ENCODE measurements around the gene PTPMT1. TPM values are rescaled to one million over a fixed set of nuclear protein-coding genes. Genes with fewer than 3 reads are reported as not detected.

The PTPMT1 gene
- polyA plus RNA-seq, 2 donors: 38.2 to 50.7 TPM

DNA sequence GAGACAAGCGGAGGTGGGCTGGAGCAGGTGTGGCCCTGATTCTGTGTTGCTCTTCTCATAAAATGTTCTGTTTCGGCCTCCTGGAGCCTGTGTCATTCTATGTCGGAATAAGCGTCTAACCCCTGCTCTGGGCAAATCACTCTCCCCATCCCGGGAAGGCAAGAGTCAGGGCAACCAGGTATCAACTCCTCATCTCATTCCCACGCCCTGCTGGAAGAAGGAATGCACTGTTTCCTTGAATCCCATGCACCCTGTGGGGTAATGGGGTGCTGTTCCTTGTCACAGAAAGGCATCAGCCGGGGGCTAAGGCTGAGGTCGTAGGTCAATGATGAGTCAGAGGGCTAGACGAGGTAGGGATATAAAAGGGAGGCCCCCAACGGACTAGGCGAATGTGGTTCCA is 23.7 kb downstream of the PTPMT1 start:
- Histone ChIP-seq H3K27me3 (ENCODE audit: control insufficient read depth in 1 of 2, insufficient read depth in 2 of 2, low read length in 2 of 2) (peaks cover 0 to 9% of the 10 kb centered on the region in 2 donors), H3K9me3 (ENCODE audit: control insufficient read depth in 2 of 2, insufficient read depth in 1 of 2, low read depth in 1 of 2, low read length in 1 of 2) (peaks cover 0 to 5% of the 10 kb centered on the region in 2 donors), H3K36me3 (ENCODE audit: control insufficient read depth in 2 of 2, insufficient read depth in 2 of 2, low read length in 1 of 2) (peaks cover 4 to 11% of the 10 kb centered on the region in 2 donors), H3K27ac (ENCODE audit: low read depth in 2 of 2, low read length in 1 of 2) (no peak overlapping the region), H3K4me3 (ENCODE audit: low read depth in 1 of 2, low read length in 2 of 2) (no peak overlapping the region), H3K4me1 (ENCODE audit: control insufficient read depth in 2 of 2, insufficient read depth in 2 of 2, low read length in 1 of 2) (peaks cover 2 to 7% of the 10 kb centered on the region in 2 donors)
- WGBS, 2 donors: 74 to 82% methylated on average over 11 of the region's 11 CpGs

DNA sequence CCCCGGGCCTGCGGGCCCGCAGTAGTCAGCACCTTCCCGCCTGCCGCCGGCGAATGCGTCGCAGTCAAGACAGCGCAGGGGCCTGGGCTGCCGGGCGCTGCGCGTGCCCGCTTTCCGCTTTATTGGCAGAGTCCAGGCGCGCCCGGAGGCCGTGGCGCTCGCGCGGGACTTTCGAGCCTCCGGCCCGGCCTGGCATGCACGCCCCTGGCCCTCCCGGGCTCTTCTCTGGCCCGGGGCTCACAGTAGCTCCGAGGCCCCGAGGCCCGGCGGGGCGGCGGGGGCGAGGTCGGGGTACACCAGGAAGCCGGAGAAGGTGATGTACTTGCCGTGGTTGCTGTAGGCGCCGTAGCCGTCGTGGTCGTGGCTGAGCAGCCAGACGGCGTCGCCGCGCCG is 24.2 kb downstream of the PTPMT1 start:
- H3K9me3 ChIP-seq (ENCODE audit: control insufficient read depth in 2 of 2, insufficient read depth in 1 of 2, low read depth in 1 of 2, low read length in 1 of 2): peaks cover 0 to 5% of the 10 kb centered on the region in 2 donors
- no peak overlapping the region for H3K27ac ChIP-seq (ENCODE audit: low read depth in 2 of 2, low read length in 1 of 2)
- H3K4me3 ChIP-seq (ENCODE audit: low read depth in 1 of 2, low read length in 2 of 2): peak overlapping the region; percentile 4 to 14
- H3K4me1 ChIP-seq (ENCODE audit: control insufficient read depth in 2 of 2, insufficient read depth in 2 of 2, low read length in 1 of 2): peaks cover 4 to 8% of the 10 kb centered on the region in 2 donors
- H3K27me3 ChIP-seq (ENCODE audit: control insufficient read depth in 1 of 2, insufficient read depth in 2 of 2, low read length in 2 of 2): peaks cover 0 to 14% of the 10 kb centered on the region in 2 donors
- WGBS, 2 donors: 47 to 53% methylated on average over 51 of the region's 51 CpGs
- H3K36me3 ChIP-seq (ENCODE audit: control insufficient read depth in 2 of 2, insufficient read depth in 2 of 2, low read length in 1 of 2): peaks cover 0 to 9% of the 10 kb centered on the region in 2 donors

DNA sequence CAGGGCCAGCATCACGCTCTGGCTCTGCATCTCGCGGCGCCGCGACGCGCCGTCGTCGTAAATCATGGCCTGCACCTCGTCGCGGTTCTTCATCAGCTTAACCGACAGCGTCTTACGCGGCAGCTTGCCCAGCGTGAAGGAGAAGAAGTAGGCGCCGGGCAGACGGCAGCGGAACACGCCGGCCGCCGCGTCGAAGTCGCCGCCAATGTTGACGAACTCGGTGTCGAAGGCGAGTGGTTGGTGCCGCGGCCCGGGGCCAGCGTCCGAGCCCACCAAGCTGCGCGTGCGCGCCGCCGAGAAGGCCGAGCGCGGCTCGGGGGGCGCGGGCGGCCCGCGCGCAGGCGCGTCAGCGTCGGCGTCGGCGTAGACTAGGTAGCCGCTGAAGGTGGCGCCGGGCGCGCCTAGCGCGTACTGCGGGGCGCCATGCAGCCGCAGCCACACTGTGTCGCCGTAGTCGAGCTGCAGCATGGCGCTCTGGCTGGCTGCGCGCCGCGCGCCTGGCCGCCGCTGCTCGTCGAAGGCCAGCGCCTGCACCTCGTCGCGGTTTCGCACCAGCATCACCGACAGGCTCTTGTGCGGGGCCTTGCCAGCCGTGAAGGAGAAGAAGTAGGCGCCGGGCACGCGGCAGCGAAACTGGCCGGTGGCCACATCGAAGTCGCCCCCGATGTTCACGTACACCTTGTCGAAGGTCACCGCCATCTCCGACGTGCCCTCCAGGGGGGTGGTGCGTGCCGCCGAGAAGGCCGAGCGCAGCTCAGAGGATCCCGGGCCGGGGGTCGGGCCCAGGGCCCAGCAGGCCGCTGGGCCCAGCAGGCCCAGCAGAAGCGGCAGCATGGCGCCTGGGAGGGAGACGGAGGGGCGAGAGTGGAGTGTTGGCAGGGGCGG is 24.8 kb downstream of the PTPMT1 start:
- Histone ChIP-seq H3K36me3 (ENCODE audit: control insufficient read depth in 2 of 2, insufficient read depth in 2 of 2, low read length in 1 of 2) (peaks cover 0 to 9% of the 10 kb centered on the region in 2 donors), H3K27ac (ENCODE audit: low read depth in 2 of 2, low read length in 1 of 2) (no peak overlapping the region), H3K4me1 (ENCODE audit: control insufficient read depth in 2 of 2, insufficient read depth in 2 of 2, low read length in 1 of 2) (peaks cover 4 to 8% of the 10 kb centered on the region in 2 donors), H3K9me3 (ENCODE audit: control insufficient read depth in 2 of 2, insufficient read depth in 1 of 2, low read depth in 1 of 2, low read length in 1 of 2) (peaks cover 0 to 5% of the 10 kb centered on the region in 2 donors), H3K4me3 (ENCODE audit: low read depth in 1 of 2, low read length in 2 of 2) (peak overlapping the region; percentile 4 to 14), H3K27me3 (ENCODE audit: control insufficient read depth in 1 of 2, insufficient read depth in 2 of 2, low read length in 2 of 2) (peaks cover 0 to 15% of the 10 kb centered on the region in 2 donors)
- WGBS, 2 donors: 49 to 50% methylated on average over 121 to 122 of the region's 122 CpGs

DNA sequence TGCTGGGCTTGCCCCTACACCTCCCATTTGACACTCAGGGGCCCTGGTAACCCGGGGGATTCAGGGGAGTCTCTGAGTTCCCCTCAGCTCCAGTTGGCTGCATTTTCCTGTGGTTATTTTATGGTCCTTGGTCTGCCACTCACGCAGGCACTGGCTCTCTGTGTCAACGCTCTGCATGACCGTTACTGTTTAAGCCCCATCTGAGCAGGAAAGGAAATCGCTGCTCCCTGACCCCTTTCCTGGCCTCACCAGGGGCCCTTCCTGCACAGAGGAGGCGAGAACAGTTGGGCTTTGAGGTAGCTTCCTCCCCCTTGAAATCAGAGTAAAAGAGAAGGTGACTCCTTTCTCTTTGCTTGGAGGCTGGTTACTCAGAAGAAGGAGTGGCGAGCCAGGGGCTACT is 26.4 kb downstream of the PTPMT1 start:
- H3K4me1 ChIP-seq (ENCODE audit: control insufficient read depth in 2 of 2, insufficient read depth in 2 of 2, low read length in 1 of 2): peaks cover 4 to 8% of the 10 kb centered on the region in 2 donors
- WGBS, 2 donors: 50 to 66% methylated on average over 7 of the region's 7 CpGs
- H3K9me3 ChIP-seq (ENCODE audit: control insufficient read depth in 2 of 2, insufficient read depth in 1 of 2, low read depth in 1 of 2, low read length in 1 of 2): peaks cover 0 to 5% of the 10 kb centered on the region in 2 donors
- peaks cover 0 to 4% of the 10 kb centered on the region in 2 donors for H3K36me3 ChIP-seq (ENCODE audit: control insufficient read depth in 2 of 2, insufficient read depth in 2 of 2, low read length in 1 of 2)
- H3K27ac ChIP-seq (ENCODE audit: low read depth in 2 of 2, low read length in 1 of 2): no peak overlapping the region
- peaks cover 0 to 15% of the 10 kb centered on the region in 2 donors for H3K27me3 ChIP-seq (ENCODE audit: control insufficient read depth in 1 of 2, insufficient read depth in 2 of 2, low read length in 2 of 2)
- H3K4me3 ChIP-seq (ENCODE audit: low read depth in 1 of 2, low read length in 2 of 2): no peak overlapping the region

DNA sequence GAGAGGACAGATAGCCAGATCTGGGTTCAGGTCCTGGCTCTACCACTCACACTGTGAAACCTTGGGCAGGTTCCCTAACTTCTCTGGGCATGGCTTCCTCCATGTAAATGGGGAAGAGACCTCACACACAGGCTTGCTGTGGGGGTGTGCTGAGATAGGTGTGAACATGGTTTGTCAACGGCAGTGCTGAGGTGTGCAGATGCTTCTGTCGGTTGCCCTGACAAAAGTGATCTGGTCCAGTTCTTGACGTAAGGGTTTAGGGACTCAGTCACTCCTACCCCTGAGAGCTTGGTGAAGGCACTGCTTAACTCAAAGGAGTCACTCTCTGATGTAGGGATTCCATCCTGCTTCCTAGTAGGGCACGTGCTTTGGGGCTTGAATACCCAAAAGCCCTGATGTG is 26.9 kb downstream of the PTPMT1 start:
- no peak overlapping the region for H3K4me3 ChIP-seq (ENCODE audit: low read depth in 1 of 2, low read length in 2 of 2)
- peaks cover 0 to 4% of the 10 kb centered on the region in 2 donors for H3K36me3 ChIP-seq (ENCODE audit: control insufficient read depth in 2 of 2, insufficient read depth in 2 of 2, low read length in 1 of 2)
- H3K4me1 ChIP-seq (ENCODE audit: control insufficient read depth in 2 of 2, insufficient read depth in 2 of 2, low read length in 1 of 2): peaks cover 4 to 5% of the 10 kb centered on the region in 2 donors
- H3K9me3 ChIP-seq (ENCODE audit: control insufficient read depth in 2 of 2, insufficient read depth in 1 of 2, low read depth in 1 of 2, low read length in 1 of 2): peaks cover 0 to 5% of the 10 kb centered on the region in 2 donors
- peaks cover 0 to 15% of the 10 kb centered on the region in 2 donors for H3K27me3 ChIP-seq (ENCODE audit: control insufficient read depth in 1 of 2, insufficient read depth in 2 of 2, low read length in 2 of 2)
- 68 to 73% methylated on average over 4 of the region's 4 CpGs for WGBS, 2 donors
- H3K27ac ChIP-seq (ENCODE audit: low read depth in 2 of 2, low read length in 1 of 2): no peak overlapping the region

DNA sequence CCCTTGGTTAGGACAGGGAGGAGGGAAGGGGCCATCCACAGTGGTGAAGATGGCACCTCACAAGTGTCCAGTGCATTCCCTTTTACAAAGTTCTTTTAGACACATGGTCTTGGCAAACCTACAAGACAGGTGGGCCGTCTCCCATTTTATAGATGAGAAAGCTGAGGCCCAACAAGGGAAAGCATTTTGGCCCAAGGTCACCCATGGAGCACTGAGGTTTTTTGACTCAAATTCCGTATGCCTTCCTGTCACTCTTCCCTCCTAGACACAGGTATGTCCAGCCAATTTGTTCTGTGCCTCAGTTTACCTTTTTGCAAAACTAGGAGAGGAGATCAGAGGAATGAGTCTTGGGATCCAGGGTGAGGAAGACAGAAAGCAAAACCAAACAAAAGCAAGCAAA is 27.6 kb downstream of the PTPMT1 start:
- Histone ChIP-seq H3K36me3 (ENCODE audit: control insufficient read depth in 2 of 2, insufficient read depth in 2 of 2, low read length in 1 of 2) (peaks cover 0 to under 1% of the 10 kb centered on the region in 2 donors), H3K4me3 (ENCODE audit: low read depth in 1 of 2, low read length in 2 of 2) (no peak overlapping the region), H3K4me1 (ENCODE audit: control insufficient read depth in 2 of 2, insufficient read depth in 2 of 2, low read length in 1 of 2) (peaks cover 4 to 5% of the 10 kb centered on the region in 2 donors), H3K9me3 (ENCODE audit: control insufficient read depth in 2 of 2, insufficient read depth in 1 of 2, low read depth in 1 of 2, low read length in 1 of 2) (peaks cover 3 to 5% of the 10 kb centered on the region in 2 donors), H3K27ac (ENCODE audit: low read depth in 2 of 2, low read length in 1 of 2) (no peak overlapping the region), H3K27me3 (ENCODE audit: control insufficient read depth in 1 of 2, insufficient read depth in 2 of 2, low read length in 2 of 2) (peaks cover 0 to 15% of the 10 kb centered on the region in 2 donors)
- 70 to 73% methylated on average over 2 of the region's 2 CpGs for WGBS, 2 donors

DNA sequence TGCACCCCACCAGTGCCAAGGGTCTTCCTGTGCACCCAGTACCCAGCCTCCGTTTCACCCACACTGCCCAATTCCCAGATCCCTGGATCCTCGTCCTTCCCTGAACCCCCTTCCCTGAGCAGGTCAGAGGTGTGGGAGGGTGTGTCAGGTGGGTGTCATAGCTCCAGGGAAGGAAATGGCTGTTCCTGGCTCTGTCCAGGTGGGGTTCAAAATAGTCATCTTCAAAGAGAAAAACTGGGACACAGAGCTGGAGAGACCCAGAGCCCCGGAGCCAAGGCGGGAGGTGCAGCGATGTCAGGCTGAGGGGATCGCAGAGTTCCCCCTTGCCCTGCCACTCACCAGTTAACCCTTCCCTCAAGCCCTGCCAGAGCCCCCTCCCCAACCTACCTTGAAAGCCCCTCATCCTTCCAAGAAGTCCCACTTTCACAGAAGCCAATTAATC is 28.1 kb downstream of the PTPMT1 start:
- 10 to 12% methylated on average over 6 of the region's 6 CpGs for WGBS, 2 donors
- H3K9me3 ChIP-seq (ENCODE audit: control insufficient read depth in 2 of 2, insufficient read depth in 1 of 2, low read depth in 1 of 2, low read length in 1 of 2): peaks cover 3 to 5% of the 10 kb centered on the region in 2 donors
- H3K27ac ChIP-seq (ENCODE audit: low read depth in 2 of 2, low read length in 1 of 2): no peak overlapping the region
- H3K27me3 ChIP-seq (ENCODE audit: control insufficient read depth in 1 of 2, insufficient read depth in 2 of 2, low read length in 2 of 2): peaks cover 0 to 15% of the 10 kb centered on the region in 2 donors
- H3K36me3 ChIP-seq (ENCODE audit: control insufficient read depth in 2 of 2, insufficient read depth in 2 of 2, low read length in 1 of 2): no peaks in the 10 kb centered on the region
- H3K4me3 ChIP-seq (ENCODE audit: low read depth in 1 of 2, low read length in 2 of 2): peak overlapping the region in 1 of 2 donors; percentile 40
- peaks cover 4 to 5% of the 10 kb centered on the region in 2 donors for H3K4me1 ChIP-seq (ENCODE audit: control insufficient read depth in 2 of 2, insufficient read depth in 2 of 2, low read length in 1 of 2)

DNA sequence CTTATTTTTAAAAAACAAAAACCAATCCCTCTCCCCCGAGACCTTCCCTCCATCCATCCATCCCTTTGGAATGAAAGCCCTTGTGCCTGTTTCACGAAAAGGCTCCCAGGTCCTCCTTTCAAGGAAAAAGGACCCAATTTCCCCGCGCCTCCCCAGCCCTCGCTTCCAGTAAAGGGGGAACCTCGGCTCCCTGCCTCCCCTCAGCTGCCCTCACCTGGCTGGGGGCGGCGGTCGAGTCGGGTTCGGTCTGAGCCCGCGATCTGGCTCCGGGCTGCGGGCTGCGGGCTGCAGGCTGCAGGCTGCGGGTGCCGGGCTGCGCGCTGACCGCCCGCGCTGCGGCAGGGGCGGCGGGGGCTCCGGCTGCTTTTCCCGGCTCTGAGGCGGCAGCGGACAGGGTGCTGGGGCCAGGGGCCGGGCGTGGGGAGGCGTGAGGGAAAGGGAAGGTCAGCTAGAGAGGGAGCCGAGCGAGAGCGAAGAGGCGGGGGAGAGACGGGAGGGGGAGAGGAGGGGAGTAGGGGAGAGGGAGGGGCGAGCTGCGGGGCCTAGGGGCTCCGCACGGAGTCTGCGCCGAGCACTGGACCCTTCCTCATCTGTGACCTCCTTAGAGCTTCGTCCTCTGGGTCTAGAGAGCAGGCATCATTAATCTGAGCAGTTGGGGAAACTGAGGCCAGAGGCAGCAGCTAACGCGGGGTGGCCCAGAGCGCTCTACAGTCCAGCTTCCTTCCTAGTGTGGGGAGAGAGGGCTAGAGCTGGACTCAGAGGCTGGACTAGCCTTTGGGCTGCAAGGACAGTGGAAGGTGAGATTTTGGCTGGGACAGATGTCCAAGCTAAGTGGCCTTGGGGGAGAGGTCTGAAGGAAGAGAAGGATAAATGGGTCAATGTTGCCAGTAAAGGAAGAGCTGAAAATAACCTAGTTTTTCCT is 28.8 kb downstream of the PTPMT1 start, which contains the start of gene C1QTNF4:
TSS of gene C1QTNF4 (minus strand) at position 478 of the 922 bp plus-strand sequence. CDS start 3,601 bp downstream, outside the sequence.
- Histone ChIP-seq H3K36me3 (ENCODE audit: control insufficient read depth in 2 of 2, insufficient read depth in 2 of 2, low read length in 1 of 2) (no peaks in the 10 kb centered on the region), H3K9me3 (ENCODE audit: control insufficient read depth in 2 of 2, insufficient read depth in 1 of 2, low read depth in 1 of 2, low read length in 1 of 2) (peaks cover 3 to 5% of the 10 kb centered on the region in 2 donors), H3K27ac (ENCODE audit: low read depth in 2 of 2, low read length in 1 of 2) (no peak within 1 kb of the TSS), H3K27me3 (ENCODE audit: control insufficient read depth in 1 of 2, insufficient read depth in 2 of 2, low read length in 2 of 2) (peaks cover 0 to 15% of the 10 kb centered on the region in 2 donors), H3K4me3 (ENCODE audit: low read depth in 1 of 2, low read length in 2 of 2) (peak within 1 kb of the TSS in 1 of 2 donors; percentile 40), H3K4me1 (ENCODE audit: control insufficient read depth in 2 of 2, insufficient read depth in 2 of 2, low read length in 1 of 2) (peaks cover 4 to 5% of the 10 kb centered on the region in 2 donors)
- WGBS, 2 donors: 2 to 4% methylated on average over 47 to 48 of the region's 48 CpGs

DNA sequence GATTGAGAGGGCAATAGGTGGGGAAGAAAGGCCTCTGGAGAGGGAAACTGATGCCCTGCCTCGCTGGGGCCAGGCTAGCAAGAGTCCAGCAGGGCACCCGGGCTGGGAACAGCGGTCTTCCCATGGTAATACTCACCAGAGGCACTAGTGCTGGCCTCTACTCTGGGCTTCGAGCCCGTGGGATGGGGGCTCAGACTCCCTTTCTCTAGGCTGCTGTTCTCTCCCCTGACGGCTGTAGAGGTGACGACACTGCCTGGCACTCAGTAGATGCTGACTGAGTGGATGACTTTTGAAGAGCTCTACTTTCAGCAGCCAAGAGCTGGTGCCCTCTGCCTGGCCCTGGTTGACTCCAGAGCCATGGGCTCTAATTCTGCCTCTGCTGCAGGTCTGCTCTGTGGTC is 29.6 kb downstream of the PTPMT1 start:
- Histone ChIP-seq H3K4me3 (ENCODE audit: low read depth in 1 of 2, low read length in 2 of 2) (no peak overlapping the region), H3K9me3 (ENCODE audit: control insufficient read depth in 2 of 2, insufficient read depth in 1 of 2, low read depth in 1 of 2, low read length in 1 of 2) (peaks cover 1 to 3% of the 10 kb centered on the region in 2 donors), H3K27me3 (ENCODE audit: control insufficient read depth in 1 of 2, insufficient read depth in 2 of 2, low read length in 2 of 2) (peaks cover 0 to 10% of the 10 kb centered on the region in 2 donors), H3K36me3 (ENCODE audit: control insufficient read depth in 2 of 2, insufficient read depth in 2 of 2, low read length in 1 of 2) (no peaks in the 10 kb centered on the region), H3K27ac (ENCODE audit: low read depth in 2 of 2, low read length in 1 of 2) (no peak overlapping the region), H3K4me1 (ENCODE audit: control insufficient read depth in 2 of 2, insufficient read depth in 2 of 2, low read length in 1 of 2) (peaks cover 4 to 5% of the 10 kb centered on the region in 2 donors)
- WGBS, 2 donors: 68 to 72% methylated on average over 7 of the region's 7 CpGs

Measured in esophagus (tissue), 2 donors.